SKM-1 (cell line): Measurements from ENCODE around the gene UBXN11.

Experiments used
- DNase-seq: peaks from one replicate; lab custom pipeline; 2025; ENCODE audit not compliant: unreplicated experiment; lab: John Stamatoyannopoulos, UW

UBXN11 gene

GRCh38 chr1:26287033-26287711 is 19.3 kb downstream of the UBXN11 start:
- DNase-seq: peak; percentile 28

GRCh38 chr1:26286064-26286416 is 20.4 kb downstream of the UBXN11 start:
- no peak for DNase-seq

DNA sequence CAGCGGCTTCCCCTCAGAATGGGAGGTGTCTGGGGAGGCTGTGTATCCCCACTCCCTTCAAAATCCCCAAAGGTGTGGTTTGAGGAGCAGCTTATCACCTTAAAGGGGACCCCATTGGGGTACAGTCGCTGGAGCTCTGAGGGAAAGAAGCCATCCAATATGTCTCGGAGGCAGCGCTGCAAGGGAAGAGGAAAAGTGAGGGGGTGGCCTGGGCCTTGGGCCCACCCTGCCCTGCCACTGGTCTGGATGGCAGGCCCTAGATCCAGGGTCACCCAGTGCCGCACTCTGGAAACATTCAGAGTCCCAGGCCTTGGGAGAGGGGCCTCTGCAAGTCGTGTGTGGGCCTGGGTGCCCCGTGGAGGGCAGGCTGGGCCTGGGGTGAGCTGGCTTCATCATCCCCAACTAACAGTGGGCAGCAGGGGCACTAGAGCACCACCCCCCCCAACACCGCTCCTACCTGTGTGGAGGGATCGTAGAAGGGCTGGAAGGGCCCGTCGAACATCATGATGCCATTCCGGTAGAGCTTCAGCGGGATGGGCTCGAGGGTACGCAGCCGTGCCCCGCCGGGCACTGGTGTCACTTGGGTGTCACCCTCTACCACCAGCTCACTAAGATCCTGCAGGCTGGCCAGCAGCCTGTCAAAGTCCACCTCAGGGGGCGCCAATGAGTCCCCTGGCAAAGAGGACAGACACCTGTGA is 20.9 kb downstream of the UBXN11 start:
- no peak for DNase-seq

DNA sequence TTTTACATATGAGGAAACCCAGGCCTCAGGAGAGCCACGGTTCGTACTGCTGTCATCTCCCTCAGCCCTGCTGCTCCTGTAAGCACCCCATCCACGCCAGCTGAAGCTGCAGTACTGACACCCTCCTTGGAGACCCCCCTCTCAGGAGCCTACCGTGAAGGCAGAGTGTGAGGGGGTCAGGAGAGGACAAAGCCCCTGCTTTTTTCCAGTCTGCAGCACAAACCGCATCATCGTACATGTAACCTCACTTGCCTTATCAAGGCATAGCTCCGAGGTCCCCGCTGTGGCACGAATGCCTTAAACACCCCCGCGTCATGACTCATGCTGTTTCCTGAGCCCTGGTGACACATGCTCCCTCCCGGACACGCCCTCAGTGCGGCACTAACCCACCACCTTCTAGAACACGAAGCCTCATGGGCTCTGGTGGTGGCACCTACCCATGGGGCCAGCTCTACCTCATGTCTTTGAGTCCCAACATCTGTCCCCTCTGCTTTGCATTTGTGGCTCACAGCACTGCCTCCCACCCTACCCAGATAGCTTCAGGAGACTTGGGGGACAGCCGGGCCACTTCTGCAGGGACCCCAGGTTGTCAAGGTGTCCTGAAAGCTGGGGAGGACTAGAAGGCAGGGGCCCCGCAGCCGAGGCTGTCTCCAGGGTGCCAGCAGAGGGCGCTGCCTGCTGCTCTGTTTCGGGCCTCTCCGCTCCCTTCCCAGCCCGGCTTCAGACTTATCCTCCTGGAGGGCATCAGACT is 21.7 kb downstream of the UBXN11 start:
- peak; percentile 65 for DNase-seq

GRCh38 chr1:26283871-26284596 is 22.4 kb downstream of the UBXN11 start:
- no peak for DNase-seq

DNA sequence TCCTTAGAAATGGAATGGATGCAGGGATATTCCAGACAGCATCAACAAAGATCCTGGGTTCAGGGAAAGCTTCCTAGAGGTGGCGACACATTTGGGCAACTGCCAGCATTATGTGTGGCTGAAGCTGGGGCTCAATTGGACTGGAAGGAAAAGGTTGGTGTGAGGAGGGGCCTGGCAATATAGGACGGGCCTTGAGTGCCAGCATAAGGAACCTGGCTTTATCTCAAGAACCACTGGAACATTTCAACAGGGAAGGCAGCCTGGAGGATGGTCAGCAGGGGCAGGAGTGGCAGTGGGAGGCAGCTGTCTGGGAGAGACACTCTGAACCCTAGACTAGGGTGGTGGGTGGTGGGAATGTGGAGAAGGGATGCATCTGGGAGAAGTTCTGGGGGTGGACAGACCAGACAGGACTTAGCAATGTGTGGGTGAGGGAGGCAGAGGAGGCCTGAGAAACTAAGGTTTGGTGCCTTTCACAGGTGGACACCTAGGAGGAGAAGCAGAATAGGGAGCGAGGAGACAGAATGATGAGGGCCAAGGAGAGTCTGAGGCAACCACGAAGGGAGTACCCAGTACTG is 23.1 kb downstream of the UBXN11 start:
- DNase-seq: no peak

DNA sequence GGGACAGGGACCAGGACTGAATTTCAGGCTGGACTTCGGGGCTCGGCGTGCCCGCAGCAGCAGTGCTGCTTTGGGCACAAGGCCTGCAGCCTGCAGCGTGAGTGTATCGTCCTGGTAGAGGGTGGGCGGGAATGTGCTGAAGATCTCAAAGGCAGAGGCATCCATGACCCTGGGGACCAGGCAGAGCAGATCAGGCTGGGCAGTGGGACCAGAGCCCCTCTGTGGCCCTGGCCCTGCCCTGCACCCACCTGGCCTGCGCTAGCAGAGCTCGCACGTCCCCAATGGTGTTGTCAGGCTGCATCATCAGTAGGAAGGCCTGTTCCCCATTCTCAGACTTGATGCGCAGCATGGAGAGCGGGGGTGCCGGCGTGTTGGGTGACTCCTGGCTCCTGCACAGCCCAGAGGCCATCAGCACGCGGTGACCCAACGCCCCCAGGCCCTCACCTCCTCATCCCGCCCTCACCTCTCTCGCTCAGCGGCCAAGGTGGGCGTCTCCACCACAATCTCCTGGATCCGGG is 24.0 kb downstream of the UBXN11 start:
- no peak for DNase-seq

DNA sequence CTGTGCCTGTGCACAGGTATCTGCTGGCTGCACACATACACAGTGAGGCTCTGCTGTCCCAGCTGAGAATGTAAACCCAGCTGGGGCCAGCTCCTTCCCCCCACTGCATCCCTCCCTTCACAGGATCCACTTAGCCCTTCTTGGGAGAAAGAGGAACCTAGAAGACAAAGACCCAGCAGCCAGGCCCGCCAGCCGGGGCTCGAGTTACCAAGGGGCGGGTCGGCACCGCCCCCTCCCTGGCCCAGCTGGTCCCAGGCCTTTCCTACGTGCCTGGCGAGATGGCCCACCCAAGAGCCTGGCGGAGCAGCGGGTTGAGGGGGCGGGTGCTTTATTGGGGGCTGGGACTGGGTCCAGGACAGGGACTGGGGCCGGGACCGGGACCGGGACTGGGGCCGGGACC is 24.5 kb downstream of the UBXN11 start:
- no peak for DNase-seq

GRCh38 chr1:26281091-26281958 is 25.1 kb downstream of the UBXN11 start:
- DNase-seq: no peak

DNA sequence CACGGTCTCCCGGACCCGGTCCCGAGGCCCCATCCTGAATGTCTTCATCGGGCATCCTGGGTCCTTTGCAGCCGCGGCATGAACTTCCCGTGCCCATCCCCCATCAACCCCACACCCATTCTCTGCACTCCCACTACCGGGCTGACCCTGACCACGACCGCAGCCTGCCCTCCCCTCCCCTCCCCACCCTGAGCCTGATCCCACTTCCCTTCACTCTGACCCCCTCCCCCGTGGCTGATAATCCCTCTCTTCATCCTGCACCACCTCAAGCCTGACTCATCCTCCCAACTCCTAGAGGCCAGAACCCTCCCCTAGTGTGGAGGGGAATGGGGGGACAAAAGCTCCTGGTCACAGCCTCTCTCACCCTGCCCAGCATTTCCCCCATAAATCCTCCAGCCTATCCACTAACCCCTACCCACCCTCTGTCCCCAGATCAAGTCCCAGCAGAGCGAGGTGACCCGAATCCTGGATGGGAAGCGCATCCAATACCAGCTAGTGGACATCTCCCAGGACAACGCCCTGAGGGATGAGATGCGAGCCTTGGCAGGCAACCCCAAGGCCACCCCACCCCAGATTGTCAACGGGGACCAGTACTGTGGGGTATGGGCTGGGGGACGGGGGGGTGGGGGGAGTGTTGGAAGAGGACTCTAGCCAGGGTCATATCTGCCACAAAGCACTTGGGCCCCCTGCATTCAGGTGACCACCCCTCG is 25.9 kb downstream of the UBXN11 start:
- peak; percentile 50 for DNase-seq

- peak; percentile 77 for DNase-seq
Measured at GRCh38 chr1:26279456-26280332, 26.7 kb downstream of the UBXN11 start, which contains the start of gene SH3BGRL3. SH3BGRL3 (plus strand) TSS chr1:26280086; CDS start chr1:26280156, 70 bp downstream.

DNA sequence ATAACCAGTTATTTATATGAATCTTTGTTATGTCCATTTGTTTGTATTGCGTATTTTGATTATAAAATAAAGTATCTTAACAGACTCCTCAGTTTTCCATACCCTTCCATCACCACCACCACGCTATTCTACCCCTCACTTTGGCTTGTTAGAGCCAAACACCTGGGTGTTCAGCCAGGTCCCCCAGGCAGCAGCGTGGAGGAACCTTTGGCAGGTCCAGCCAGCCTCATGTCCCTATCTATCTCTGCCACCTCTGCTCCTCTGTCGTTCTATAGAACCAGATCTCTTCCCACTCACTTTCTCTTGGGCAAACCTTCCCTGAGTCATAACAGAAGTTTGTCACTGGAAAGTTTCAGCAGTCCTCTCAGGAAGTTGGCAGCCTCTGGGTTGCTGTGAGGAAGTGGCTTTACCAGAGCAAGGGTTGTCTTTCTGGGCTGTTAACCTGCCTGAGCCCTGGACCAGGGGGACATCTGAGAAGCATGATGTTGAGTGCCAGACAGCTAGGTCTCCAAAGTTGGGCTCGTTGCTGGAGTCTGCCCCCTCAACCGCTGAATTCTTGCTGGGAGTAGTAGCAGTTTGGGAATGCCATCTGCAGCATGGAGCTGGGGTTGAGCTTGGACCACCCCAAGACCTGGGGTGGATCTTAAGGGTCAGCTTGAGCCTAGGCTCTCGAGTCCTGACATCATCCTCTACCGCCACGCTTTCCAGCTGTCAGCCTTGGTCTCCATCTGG is 27.5 kb downstream of the UBXN11 start:
- peak; percentile 52 for DNase-seq

DNA sequence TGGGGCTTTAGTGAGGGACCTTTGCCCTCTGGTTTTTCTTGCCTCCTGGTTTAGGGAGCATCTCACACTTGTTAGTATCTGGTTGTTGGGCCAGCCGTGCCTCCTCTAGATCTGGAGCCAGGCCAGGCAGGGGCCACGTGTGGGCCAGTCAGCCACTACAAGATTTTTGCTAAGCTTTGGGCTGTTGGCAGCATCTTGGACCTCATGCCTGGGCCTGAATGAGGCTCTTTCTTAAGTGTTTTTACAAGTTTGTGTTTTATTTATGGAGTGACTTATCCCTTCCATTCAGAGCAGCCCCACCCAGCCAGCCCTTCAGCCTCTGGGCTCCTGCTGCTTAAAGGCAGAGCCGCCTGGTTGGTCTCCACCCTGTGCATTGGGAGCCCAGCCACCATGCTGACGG is 28.1 kb downstream of the UBXN11 start:
- no peak for DNase-seq

DNA sequence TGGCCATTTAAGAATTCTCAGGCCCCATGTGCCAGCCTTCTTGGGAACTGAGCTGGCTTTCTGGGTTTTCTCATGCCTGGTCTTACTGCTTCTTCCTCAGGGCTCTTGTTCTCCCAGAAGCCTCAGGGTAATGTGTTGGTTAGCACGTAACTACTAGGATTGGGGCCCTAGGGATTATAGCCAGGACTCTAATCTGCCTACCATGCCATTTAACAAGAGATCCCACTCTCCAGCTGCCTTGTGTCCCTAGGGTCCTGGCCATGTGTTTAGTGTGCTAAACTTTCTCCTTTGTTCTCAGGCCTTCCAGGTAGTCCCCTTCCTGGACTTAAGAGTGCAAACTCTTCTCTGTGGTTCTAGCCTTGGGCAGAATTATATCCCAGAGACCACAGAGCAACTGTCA is 28.7 kb downstream of the UBXN11 start:
- DNase-seq: no peak

- no peak for DNase-seq
Measured at GRCh38 chr1:26277261-26277661, 29.2 kb downstream of the UBXN11 start.

- DNase-seq: no peak
Measured at GRCh38 chr1:26276432-26276838, 30.0 kb downstream of the UBXN11 start.

DNA sequence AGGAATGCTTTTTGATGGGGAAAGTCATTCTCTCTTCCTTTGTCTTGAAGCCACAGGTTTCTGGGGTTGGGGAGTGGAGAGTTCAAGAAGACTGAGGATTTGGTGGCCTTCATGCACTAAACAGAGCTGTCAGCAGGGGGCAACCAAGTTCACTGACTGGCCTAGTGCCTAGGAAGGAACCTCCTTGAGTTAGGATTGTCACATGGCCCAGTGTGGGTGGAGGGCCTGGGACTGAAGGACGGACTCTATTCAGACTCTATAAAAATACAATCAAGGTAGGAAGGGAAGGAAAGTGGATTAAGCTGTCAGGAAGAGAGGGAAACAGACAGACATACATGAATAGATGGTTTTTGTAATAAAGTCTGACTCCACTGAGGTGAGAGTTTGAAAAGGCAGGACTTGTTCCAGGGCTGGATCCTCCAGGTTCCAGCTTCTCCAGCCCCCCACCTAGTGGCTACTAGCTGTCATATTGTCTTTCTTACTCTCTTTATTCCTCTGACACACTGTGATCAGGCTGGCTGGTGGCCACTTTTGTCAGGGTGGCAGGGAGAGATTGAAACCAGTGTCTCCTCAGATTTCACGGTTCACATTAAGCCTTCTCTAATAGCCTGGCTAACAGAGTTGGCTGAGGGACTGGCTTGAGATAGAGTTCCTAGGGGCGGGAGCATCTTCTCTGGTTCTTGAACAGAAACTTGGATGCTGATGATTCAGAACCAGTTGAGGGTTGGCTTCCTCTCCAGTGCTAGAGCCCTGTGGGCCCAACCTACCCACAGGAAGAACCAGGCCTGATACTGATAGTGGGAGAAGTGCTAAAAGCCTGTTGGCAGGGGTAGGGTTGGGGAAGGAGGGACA is 30.6 kb downstream of the UBXN11 start:
- DNase-seq: peak; percentile 85
